Stimulated activated CD4-positive, alpha-beta T cell treated with anti-CD3 and anti-CD28 coated beads, Interleukin-15, amount 100 ng/mL, for 1 hour (primary cell): Measurements from ENCODE around the gene LCP1.
A peak's percentile ranks its signal among the peaks of the same experiment; 100 is the strongest.

Experiments
- DNase-seq, 2 donors: peaks; one replicate each; pipeline ENCODE4 v3.0.0-alpha.2; 2020; ENCODE audit warnings: low read depth in 1 of 2, low spot score in 1 of 2

Gene LCP1

DNA sequence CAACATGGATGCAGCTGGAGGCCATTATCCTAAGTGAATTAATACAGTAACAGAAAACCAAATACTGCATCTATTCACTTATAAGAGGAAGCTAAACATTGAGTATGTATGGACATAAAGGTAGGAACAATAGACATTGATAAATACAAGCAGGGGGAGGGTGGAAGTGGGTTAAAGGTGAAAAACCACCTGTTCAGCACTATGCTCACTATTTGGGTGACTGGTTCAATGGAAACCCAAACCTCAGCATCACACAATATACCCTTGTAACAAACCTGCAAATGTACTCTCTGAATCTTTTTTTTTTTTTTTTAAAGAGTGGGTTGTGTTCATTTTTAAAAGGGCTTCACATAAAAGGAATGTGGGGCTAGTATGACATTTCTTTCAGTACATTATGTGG, 50.3 kb downstream of the LCP1 start:
- DNase-seq, result no peak

DNA sequence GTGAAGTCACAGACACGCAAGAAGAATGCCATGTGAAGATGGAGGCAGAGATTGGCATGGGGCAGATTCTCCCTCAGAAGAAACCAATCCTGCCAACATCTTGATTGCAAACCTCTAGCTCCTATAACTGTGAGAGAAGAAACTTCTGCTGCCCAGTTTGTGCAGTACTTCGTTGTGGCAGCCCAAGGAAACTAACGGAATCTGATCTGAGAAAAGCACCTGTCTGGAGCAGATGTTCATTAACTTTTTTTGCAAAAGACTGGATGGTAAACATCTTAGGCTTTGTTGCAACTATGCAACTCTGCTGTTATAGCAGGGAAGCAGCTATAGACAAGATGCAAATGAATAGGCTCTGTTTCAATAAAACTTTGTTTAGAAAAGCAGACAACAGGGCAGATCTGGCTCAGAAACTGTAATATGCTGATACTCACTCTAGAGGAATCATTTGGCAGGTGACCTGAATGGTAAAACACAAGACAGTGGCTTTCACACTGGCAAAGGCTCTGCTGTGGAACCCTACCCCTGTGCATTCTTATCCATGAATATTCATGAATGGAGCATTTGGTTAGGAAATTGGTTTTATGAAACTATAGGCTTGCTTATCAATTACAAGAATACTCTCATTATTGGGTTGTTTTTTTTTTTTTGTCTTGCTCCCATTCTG, 51.9 kb downstream of the LCP1 start:
- no peak for DNase-seq

DNA sequence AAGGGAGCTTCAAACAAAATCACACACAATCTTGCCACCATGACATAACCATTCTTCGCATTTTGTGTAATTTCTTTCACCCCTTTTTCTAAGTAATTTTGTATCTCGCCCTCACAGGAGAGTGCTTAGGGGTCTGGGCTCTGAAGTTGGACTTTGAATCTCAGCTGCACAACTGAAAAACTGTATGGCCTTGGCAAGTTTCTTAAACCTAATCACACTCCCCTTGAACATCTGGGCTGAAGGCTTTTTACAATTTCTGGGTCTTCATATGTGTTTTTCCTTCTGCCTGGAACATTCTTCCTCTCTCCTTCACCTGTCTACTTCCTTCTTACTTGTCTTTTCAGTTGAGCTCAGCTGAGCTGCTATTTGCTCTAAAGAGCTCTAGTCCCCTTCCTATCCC, 52.9 kb downstream of the LCP1 start:
- DNase-seq, result no peak

DNA sequence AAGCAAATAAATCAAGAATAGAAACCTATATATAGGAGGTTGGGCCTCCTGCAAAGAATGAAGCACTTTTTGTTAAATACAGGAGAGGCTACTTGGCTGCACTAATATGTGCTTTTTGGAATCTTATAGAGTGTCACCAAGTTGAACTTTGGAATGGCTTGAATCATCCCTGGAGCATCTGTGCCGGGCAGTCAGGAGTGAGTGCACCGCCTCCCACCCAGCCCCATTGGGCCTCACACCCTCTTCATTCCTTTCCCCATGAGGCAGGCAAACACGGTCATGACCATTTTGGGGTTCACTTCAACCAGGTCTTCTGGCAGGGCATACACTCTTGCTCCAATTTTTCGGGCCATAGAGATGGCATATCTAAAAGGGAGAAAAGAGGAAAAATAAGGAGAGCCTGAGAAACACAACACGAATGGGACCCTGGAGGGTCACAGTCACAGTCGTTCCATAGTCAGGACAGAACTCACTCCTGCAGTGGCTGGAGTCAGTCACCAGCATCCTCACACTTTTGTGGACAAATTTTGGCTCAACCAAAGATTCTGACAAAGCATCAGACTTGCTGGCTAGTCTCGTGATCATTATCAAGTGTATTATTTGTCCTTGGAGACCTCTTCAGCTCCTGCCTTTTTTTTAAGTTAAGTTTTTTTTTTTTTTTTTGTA, 54.5 kb downstream of the LCP1 start:
- no peak for DNase-seq

DNA sequence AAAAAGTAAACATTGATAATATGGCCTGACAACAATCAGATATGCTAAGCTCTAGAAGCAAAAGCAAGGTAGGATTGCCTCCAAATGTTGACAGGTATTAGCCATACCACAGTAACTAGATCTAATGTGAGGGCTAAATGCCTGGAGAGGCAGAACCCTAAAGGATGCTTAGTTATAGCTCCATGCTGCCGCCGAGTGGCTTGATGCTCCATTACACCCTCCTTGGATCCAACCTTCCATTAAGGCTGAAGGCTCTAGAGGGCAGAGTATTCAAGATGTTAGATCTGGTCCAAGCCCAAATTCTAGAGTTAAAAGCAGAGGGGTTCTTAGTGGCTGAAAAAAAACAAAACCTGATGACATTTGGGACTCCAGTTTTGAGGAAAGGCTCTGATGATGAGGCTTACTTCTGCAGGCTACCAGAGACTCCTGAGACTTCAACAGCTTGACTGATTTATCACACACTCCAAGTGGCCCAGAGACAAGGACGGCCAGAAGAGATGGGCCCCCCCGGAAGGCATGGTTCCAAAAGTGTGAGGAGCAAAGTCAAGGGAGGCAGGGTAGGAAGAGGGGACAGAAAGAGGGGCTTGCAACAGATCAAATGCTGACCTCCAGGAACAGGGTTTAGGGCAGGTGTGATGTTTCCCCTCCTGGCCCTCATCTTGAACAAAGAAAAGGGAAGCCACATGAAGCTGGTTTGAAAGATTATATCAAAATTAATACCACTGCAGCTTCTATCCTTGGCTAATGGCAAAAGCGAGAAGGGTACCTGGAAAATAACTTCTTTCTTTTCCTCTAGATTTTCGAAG, 55.2 kb downstream of the LCP1 start:
- DNase-seq, result peak; percentile 44 to 51

DNA sequence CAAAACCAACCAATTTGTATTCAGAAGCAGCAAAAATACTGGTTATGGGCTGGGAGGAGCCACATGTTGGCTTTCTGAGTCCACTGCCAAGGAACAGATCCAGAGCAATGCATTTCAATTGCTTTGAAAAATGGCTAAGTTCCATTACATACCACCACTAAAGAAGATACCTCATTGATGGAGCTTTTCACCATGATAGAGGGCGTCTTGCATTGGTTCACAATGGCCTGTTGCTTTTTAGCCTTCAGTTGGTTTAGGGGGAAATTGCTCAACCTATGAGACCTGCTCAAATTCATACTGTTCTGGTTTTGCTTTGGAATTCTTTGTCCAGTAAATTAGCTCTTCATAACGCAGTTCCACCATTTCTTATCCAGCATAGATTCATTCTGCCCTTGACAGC, 55.9 kb downstream of the LCP1 start:
- DNase-seq, result no peak

DNA sequence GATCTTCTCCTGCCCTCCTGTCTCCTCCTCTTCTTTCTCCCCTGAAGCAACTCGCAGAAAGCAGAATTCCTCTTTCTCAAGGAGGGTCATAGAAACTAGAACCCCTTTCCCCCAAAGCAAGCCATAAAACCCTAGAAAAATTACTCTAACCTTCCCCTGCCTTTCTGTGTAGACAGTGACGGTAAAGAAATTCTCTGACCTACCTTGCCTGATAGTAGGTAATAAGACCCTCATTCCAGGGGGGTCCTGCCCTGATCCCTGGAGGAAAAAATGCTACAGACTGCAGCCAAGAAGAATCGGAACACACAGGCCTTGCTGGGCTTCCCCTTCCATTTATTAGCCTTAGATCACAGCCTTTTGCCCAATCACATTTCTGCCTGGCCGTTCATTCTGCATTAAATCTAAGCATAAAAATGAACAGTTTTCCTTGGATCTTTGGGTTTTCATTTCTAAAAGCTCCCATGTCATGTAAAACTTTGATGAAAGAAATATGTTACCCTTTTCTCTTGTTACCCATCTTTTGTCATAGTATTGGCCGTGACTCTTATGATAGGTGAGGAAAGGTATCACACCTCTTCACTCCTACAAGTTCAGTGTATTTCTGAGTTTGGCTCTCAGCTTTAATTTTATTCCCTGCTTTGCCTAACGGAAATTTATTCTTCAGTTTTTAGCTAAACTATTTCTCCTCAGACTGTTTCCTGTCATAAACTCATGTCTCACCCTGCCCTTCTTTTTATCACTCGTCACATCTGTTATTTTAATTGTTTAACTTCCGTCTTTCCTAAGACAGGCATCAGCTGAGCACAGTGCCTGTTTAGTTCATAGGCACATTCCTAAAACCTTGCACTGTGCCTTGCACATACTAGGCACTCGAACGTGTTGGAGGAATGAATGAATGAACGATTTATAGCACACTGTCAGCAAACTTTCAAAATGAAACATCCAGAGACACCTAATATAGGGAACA, 56.7 kb downstream of the LCP1 start:
- no peak for DNase-seq

DNA sequence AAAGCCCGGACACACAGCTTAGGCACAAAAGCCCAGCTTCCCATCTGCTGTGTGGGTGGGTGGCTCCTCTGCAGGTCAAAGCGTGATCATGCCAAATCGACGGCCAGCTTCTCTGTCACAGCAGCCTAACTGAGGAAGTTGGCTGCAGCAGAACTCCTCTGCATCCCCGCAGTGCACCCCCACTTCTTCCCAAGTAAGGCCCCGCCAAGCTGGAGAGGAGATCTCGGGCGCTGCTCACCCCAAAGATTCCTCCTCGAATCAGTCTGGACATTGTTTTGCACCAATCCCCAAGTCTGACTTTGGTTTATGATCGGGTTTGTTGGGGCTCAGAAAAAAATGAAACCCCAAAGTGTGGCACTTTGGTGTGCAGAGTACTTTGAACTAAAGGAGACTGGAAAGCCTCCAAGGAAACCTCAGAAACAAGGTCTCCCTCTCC, 57.4 kb downstream of the LCP1 start:
- no peak for DNase-seq

DNA sequence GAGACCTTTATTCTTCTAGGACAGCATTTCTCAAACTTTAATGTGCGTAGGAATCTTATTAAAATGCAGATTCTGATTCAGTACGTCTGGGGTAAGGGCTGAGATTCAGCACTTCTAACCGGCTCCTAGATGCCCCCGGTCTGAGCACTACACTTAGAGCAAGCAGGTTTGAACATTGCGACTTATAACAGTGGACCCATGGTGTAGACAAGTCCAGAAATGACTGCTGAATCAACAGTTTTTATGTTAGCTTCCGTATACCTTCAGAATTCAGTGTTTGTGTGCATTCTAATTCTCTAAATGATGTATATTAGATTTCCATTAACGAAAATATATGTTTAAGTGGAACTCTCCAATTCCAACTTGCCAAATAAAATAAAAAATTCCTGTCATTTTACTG, 59.7 kb downstream of the LCP1 start:
- DNase-seq, result no peak

DNA sequence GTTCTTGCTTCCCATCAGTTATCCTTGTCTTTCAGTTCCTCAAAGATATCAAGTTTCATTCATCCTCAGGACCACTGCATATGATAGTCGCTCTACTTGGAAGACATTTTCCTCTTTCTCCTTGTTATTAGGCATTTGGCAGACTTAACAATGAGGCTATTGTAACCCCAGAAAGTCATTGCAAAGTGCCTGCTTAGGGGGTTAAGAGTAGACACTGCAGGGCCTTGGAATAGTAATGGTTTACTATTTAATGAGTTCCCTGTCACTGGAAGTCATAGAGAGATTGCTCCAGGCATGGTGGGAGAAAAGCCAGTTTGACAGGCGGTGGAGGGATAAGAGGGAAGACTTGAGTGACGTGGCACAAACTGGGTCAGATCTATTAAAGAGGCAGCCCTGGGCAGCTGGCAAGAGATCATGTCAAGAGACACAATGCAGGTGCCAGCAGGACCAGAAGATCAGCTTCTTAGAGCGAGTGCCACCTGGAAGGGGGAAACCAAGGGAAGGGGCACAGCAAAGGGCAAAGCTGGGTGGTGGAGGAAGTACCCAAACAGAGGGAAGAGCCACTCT, 60.3 kb downstream of the LCP1 start:
- no peak for DNase-seq

DNA sequence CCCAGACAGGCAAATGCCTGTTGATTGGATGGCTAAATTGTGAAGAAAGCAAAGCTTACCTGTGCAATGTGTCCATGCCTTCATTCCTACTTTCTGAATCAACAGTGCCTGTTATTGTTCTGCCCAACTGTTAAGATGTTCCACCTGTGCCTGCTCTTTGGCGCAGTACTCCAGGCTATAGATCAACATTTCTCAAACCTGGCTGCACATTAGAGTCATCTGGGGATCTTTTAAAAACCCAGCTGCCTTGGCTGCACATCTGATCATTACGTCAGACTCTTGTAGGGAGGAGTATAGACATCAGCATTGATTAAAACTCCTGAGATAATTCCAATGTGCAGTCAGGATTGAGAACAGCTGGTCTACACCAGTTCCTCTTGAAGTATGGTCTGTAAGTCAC, 60.9 kb downstream of the LCP1 start:
- DNase-seq, result no peak

DNA sequence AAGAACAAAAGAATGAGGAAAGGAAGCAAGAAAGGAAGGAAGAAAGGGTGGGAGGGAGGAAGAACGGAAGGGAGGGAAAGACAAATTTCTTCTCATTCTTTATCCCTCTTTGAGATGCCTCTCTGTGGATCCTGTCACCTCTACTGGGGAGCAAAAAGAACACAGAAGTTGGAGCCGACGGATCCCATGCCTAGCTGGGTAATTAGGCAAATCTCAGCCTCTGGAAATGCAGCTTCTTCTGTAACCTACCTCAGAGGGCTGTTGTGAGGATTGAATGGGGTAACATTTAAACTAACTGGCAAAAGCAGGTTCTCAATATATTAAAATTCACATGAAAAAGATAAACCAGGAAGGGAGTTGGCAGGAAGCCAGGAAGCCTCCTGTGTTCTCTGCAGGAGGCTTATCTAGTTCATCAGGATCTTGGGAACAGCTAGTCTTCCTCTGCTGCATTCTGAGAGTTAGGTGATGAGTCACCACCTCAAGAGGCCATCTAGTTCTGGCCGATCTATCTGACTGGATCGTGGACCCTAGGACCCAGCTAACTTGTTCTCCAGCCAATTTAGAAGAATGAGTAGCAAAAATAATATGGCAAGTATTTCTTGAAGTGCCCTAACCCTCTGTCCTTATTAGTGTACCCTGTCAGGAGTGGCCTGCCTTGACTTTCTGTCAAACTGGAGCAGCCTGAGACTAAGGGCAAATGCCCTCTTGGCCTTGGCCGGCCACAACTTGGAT, 61.9 kb downstream of the LCP1 start:
- DNase-seq, result no peak

DNA sequence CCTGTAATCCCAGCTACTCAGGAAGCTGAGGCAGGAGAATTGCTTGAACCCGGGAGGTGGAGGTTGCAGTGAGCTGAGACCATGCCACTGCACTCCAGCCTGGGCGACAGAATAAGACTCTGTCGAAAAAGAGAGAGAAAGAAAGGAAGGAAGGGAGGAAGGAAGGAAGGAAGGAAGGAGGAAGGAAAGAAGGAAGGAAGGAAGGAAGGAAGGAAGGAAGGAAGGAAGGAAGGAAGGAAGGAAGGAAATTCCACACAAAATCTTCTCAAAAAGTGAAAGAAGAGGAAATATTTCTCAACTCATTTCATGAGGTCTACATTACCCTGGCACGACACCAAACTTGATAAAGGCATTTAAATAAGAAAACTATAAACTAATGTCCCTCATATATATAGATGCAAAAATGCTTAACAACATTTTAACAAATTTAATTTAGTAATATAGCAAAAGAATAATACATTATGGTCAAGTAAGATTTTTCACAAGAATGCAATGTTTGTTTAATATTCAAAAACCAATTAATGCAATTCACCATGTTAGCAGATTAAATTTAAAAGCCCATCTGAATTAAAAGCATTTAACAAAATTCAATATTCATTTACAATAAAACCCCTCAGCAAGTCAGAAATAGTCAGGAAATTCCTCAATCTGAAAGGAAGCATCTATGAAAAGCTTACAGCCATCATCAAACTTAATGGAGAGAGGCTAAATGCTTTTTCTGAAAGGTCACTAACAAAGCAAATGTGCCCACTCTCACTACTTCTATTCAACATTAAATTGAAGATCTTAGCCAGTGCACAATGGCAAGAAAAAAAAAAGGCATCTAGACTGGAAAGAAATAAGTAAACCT, 65.1 kb downstream of the LCP1 start:
- DNase-seq, result no peak

DNA sequence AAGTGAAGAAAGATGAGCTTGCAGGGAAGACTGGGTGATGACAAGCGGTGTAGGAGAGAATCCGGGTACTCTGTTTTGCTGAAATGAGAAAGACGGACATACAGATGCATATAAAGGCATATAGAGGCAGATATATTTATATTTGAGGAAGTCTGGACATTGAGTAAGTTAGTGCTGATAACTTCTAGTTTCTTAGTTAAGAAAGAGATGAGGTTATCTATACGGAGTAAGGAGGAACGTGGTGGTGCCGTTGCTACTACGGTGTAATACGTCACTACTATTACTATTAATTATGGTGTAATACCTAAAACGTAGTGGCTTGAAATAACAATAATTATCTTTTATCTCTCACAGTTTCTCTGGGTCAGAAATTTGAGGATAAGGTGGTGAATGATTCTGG, 67.4 kb downstream of the LCP1 start:
- DNase-seq, result no peak

DNA sequence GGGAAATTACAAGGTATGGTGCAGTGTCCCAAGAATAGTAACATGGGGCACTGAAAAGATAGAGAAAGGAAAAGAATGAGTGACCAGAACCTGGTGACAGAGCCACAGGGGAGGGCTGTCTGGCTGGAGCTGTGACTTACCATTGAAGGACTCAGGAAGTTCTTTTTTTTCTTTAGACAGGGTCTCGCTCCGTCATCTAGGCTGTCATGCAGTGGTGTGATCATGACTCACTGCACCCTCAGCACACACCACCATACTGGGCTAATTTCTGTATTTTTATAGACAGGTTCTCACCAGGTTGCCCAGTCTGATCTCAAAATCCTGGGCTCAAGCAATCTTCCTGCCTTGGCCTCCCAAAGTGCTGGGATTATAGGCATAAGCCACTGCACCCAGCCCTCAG, 68.4 kb downstream of the LCP1 start:
- no peak for DNase-seq

DNA sequence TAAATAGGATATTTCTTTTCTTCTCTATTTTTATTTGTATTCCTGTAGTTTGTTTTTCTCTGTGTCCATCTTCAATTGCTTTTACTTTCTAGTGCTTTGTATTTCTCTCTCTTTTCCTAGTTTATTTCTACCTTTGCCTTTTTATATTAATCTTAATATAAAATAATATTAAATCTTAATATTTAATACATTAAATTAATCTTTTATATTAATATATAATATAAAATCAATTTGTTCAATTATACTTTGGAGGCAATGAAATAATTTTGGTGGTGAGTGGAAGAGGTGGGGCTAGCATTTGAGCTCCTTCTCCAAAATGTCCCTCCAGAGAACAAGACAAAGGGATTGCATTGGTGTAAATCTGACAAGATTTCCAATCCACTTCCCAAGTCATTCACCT, 70.8 kb downstream of the LCP1 start:
- DNase-seq, result no peak

DNA sequence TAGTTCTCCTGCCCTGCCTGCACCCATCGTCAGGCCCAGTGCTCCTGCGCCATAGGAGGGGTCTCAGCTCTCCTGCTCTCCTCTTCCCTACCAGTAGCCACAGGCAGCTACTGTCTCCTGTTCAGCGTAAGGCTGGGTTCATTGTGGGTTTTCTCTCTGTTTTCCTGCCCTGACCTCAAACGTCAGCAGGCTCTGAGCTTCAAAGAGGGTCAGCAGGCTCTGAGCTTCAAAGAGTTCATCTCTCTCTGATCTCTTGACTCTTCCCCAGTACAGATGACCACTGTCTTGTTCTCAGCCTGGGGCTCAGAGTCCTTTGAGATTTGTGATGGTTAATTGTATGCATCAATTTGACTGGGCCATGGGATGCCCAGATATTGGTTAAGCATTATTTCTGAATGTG, 72.5 kb downstream of the LCP1 start:
- DNase-seq, result no peak

DNA sequence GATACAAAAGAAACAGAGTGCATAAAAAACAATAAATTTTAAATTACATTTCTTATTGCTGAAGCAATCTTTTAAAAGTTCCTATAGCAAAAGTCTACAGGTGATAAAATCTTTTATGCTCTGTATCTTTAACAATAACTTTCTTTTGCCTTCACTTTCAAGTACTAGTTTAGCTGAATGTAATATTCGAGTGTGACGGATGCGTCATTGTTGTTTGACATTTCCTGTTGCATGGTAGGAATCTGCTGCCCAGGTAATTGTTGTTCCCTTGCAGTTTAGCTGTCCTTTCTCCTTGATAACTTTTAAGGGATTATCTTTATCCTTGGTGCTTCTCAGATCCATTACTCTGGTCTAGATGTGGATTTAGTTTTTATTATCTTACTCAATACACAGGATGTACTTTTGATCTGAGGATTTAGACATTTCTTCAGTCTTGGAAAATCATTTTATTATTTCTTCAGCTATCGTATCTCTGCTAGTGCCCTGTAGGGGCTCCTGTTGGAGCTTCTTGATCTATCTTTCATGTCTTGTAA, 75.1 kb downstream of the LCP1 start:
- no peak for DNase-seq

DNA sequence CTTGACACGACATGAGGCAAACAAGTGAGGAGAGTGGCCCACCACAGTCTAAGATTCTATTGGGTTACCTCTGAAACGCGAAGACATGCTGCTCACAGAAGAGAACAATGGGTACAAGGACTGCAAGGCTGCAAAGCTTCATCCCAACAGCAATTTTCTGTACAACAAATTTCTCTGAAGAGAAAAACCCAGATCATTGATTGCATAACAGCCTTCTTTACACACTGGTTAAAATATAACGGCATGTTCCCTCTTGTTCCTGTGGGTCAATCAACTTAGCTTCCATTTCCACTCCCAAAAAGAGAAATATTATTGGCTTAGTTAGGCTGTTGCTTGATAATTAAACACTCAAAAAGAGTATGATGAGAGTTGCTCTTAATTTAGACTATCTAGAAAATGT, 77.1 kb downstream of the LCP1 start, which contains the start of gene CPB2:
TSS of gene CPB2 (minus strand) at position 166 of the 400 bp plus-strand sequence. CDS start at position 142, 24 bp downstream.
- DNase-seq, result no peak
